ENCODE results near the gene ZFAND3. TPM values are rescaled to one million over a fixed set of nuclear protein-coding genes. Genes with fewer than 3 reads are reported as not detected.

ZFAND3 gene
- polyA plus RNA-seq, 1 of the 3 experiments (the other 2 are of a cell fraction), result 16.7 TPM

DNA sequence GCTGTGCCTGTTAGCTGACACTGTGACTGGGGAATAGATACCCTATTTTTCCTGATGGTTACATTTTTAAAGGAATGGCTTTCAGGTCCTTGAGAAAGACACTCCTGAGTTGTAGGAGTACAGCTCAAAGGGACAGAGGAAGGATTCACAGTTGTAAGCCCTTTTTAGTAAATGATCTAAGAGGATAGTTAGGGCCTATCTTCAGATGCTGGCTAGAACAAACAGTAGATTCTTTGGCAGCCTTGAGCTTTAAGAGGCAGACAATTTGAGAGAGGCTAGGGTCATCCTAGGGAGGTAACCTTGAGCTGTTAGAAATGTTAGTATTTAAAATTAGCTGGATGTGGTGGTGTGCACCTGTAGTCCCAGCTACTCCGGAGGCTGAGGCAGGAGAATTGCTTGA is 111.5 kb downstream of the ZFAND3 start:
- Histone ChIP-seq H3K9ac (no peak overlapping the region), H3K4me1 (ENCODE audit: control insufficient read depth in 1 of 2, insufficient read depth in 2 of 2, low read depth in 1 of 2, low read length in 1 of 2) (no peaks in the 10 kb centered on the region; a peak in 1 of 4 replicates), H3F3A (replicated peaks; ENCODE audit: insufficient read depth) (peaks cover 13% of the 10 kb centered on the region), H3K27ac (ENCODE audit: low read depth in 2 of 2, low read length in 1 of 2) (no peak overlapping the region), H3K9me2 (no peaks in the 10 kb centered on the region), H3K36me3 (replicated peaks in 1 of 2; ENCODE audit: control insufficient read depth in 1 of 2, insufficient read depth in 2 of 2, low read length in 1 of 2) (peaks cover 0 to 8% of the 10 kb centered on the region in 2 experiments), H3K4me3 (ENCODE audit: low read depth in 2 of 2, low read length in 1 of 2) (no peak overlapping the region), H3K27me3 (ENCODE audit: insufficient read depth) (no peaks in the 10 kb centered on the region), H3K79me2 (ENCODE audit: insufficient read depth) (peaks cover 98% of the 10 kb centered on the region), H2AFZ (ENCODE audit: low read depth) (no peak overlapping the region), H3K9me3 (no peaks in the 10 kb centered on the region), H4K20me1 (ENCODE audit: insufficient read depth) (peaks cover 87% of the 10 kb centered on the region), H3K4me2 (no peak overlapping the region)
- CTCF ChIA-PET, result no interaction called here
- WGBS (ENCODE audit: low lambda C conversion rate), result 100% methylated on average over 1 of the region's 1 CpG
- DNase-seq, result no peak
- TF ChIP-seq GABPA (IDR thresholded peaks at IDR 0.05; ENCODE audit: low read depth), result no peak
- no peak for TF ChIP-seq RXRA (IDR thresholded peaks at IDR 0.05; ENCODE audit: borderline replicate concordance, low read depth)
- TF ChIP-seq CTCF (IDR thresholded peaks at IDR 0.05), result no peak
- TF ChIP-seq TEAD4 (IDR thresholded peaks at IDR 0.05; ENCODE audit: borderline replicate concordance, insufficient read depth), result no peak
- no peak for TF ChIP-seq RCOR1 (IDR thresholded peaks at IDR 0.05; ENCODE audit: low read length)
- TF ChIP-seq, protein P1, sequence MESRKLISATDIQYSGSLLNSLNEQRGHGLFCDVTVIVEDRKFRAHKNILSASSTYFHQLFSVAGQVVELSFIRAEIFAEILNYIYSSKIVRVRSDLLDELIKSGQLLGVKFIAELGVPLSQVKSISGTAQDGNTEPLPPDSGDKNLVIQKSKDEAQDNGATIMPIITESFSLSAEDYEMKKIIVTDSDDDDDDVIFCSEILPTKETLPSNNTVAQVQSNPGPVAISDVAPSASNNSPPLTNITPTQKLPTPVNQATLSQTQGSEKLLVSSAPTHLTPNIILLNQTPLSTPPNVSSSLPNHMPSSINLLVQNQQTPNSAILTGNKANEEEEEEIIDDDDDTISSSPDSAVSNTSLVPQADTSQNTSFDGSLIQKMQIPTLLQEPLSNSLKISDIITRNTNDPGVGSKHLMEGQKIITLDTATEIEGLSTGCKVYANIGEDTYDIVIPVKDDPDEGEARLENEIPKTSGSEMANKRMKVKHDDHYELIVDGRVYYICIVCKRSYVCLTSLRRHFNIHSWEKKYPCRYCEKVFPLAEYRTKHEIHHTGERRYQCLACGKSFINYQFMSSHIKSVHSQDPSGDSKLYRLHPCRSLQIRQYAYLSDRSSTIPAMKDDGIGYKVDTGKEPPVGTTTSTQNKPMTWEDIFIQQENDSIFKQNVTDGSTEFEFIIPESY (IDR thresholded peaks at IDR 0.05; ENCODE audit: borderline replicate concordance, low read depth), result no peak
- TF ChIP-seq GATA2 (CRISPR knock-in tag; IDR thresholded peaks at IDR 0.05), result no peak
- no peak for TF ChIP-seq MAX (IDR thresholded peaks at IDR 0.05; ENCODE audit: low read depth)
- TF ChIP-seq, protein P2, sequence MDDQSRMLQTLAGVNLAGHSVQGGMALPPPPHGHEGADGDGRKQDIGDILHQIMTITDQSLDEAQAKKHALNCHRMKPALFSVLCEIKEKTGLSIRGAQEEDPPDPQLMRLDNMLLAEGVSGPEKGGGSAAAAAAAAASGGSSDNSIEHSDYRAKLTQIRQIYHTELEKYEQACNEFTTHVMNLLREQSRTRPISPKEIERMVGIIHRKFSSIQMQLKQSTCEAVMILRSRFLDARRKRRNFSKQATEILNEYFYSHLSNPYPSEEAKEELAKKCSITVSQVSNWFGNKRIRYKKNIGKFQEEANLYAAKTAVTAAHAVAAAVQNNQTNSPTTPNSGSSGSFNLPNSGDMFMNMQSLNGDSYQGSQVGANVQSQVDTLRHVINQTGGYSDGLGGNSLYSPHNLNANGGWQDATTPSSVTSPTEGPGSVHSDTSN (IDR thresholded peaks at IDR 0.05), result no peak
- POLR2A ChIA-PET, result no interaction called here

GRCh38 chr6:37934276-37934675 is 114.7 kb downstream of the ZFAND3 start:
- TF ChIP-seq SIN3A (IDR thresholded peaks at IDR 0.05; ENCODE audit: borderline replicate concordance, low read depth, low read length) (no peak), TAF1 (IDR thresholded peaks at IDR 0.05; ENCODE audit: borderline replicate concordance, low read depth, low read length) (no peak)
- TF ChIP-seq, protein P3, sequence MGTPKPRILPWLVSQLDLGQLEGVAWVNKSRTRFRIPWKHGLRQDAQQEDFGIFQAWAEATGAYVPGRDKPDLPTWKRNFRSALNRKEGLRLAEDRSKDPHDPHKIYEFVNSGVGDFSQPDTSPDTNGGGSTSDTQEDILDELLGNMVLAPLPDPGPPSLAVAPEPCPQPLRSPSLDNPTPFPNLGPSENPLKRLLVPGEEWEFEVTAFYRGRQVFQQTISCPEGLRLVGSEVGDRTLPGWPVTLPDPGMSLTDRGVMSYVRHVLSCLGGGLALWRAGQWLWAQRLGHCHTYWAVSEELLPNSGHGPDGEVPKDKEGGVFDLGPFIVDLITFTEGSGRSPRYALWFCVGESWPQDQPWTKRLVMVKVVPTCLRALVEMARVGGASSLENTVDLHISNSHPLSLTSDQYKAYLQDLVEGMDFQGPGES (IDR thresholded peaks at IDR 0.05; ENCODE audit: low read depth, low read length), result no peak
- Histone ChIP-seq H3K4me1 (ENCODE audit: control insufficient read depth in 1 of 2, insufficient read depth in 2 of 2, low read depth in 1 of 2, low read length in 1 of 2) (peaks cover 0 to 9% of the 10 kb centered on the region in 2 experiments; a peak in 2 of 4 replicates), H3K9me3 (no peaks in the 10 kb centered on the region), H3K9ac (no peak overlapping the region), H3K27me3 (ENCODE audit: insufficient read depth) (no peaks in the 10 kb centered on the region), H4K20me1 (ENCODE audit: insufficient read depth) (peaks cover 86% of the 10 kb centered on the region), H3K36me3 (replicated peaks in 1 of 2; ENCODE audit: control insufficient read depth in 1 of 2, insufficient read depth in 2 of 2, low read length in 1 of 2) (peaks cover 2 to 15% of the 10 kb centered on the region in 2 experiments), H3F3A (replicated peaks; ENCODE audit: insufficient read depth) (peaks cover 13% of the 10 kb centered on the region), H3K4me2 (no peak overlapping the region), H3K4me3 (ENCODE audit: low read depth in 2 of 2, low read length in 1 of 2) (no peak overlapping the region), H2AFZ (ENCODE audit: low read depth) (no peak overlapping the region), H3K9me2 (no peaks in the 10 kb centered on the region), H3K27ac (ENCODE audit: low read depth in 2 of 2, low read length in 1 of 2) (no peak overlapping the region), H3K79me2 (ENCODE audit: insufficient read depth) (peaks cover 91% of the 10 kb centered on the region)
- ChIA-PET POLR2A (no interaction called here), CTCF (interaction anchor here (1.0 kb wide), 1 partner anchor 229 kb away, joined by 3 read pairs; no protein-coding TSS in a partner anchor)
- no peak for DNase-seq
- WGBS (ENCODE audit: low lambda C conversion rate), result 94% methylated on average over 5 of the region's 5 CpGs

All from SK-N-SH (cell line).